ENCODE results near the gene KDM6B.

The KDM6B gene

DNA sequence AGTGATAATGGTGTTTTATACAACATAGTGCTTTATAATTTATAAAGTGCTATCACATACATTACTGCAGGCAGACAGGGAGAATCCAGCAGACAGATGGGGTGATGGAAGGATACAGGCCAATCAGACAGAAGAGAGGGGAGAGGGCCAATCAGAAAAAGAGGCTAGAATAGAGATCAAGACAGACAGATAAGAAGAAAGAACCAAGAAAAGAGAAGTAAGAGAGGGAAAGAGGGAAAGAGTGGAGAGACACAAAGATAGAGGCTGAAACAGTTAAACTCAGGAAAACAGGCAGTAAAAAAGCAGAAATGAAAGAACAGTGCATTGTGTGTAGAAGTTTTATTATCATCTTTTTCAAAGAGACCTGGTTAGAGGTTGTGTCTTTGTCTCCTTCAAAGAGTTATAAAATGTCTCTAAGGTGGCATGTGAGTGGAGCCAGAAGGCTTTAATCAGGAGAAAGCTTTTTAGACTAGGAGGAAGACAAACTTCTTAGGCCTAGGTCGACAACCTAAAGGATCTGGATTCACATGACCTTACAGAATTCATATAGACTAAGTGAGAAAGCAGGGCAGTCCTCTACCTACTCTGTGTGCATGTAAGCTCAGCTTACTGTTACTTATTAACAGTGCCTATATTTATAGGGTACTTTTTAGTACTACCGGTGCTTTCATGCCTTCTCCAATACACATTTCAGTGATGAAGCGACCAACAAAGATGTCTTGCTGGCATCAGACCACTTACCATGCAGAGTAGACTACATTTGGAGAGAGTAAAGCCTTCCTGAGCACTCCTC is 46.3 kb downstream of the KDM6B start:
- DNase-seq (ENCODE audit: low read depth), result no peak

GRCh38 chr17:7881276-7882054 is 47.4 kb downstream of the KDM6B start:
- no peak for DNase-seq (ENCODE audit: low read depth)

DNA sequence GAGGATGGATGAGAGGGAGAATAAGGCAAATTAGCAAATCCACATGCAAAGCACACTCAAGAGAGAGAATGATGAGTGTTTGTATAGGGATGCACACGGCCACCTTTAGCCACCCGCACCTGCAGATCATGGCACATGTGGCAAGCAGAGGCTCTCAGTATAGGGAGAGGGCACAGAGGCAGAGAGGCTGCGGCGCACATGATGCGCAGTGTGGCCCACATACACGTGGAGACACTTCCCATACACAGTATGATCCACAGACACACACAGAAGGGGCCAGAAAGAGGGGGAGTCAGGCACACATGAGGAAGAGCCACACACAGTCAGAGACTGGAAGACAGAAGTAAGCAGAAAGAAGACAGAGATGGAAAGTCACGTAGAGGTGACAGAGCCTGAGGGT is 48.1 kb downstream of the KDM6B start:
- no peak for DNase-seq (ENCODE audit: low read depth)

- DNase-seq (ENCODE audit: low read depth), result no peak
These were observed 48.6 kb downstream of the KDM6B start for GRCh38 chr17:7882629-7883028.
